ENCODE measurements around the gene BTN1A1. TPM values are rescaled to one million over a fixed set of nuclear protein-coding genes. Genes with fewer than 3 reads are reported as not detected.

The BTN1A1 gene
- total and polyA plus RNA-seq, 4 donors = 0.06 to 0.26 (median 0.06) TPM; not detected in 1

DNA sequence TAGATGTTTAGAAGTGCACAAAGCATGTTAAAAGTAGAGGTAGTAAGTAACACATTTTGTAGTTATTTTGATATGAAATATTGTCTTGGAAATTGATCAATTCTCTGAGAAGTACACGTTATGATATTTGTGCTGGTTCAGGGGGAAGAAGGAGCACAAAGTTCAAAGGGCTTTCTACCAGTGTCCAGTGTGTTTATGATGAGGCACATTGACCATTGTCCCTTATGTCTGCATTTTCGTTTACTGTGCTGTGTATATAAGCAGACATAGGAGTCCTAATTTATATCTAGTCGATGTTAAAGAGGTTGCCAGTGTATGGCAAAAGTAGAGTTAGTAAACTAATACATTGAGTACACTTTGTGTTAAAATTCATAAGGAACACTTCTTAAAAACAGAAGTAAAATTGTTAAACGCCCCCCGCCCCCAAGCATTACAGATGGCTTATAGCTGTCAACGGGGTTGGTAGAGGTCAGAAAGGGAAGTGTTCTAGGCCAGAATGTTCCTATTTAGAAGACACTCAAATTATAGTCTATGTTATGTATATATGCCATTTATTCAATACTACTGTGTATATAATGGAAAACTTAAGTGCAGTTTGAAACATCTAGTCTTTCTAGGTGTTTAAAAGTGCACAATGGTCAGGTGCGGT is 24.7 kb downstream of the BTN1A1 start:
- no peak for ATAC-seq (ENCODE audit: insufficient read depth, low FRiP score)
- 70 to 83% methylated on average over 7 of the region's 7 CpGs for WGBS, 2 donors
- Histone ChIP-seq H3K9ac (ENCODE audit: insufficient read depth in 1 of 2, low read length in 2 of 2) (no peak overlapping the region), H3K4me3 (no peak overlapping the region), H3K27ac (ENCODE audit: low read depth in 1 of 2, low read length in 1 of 2) (no peak overlapping the region), H3K36me3 (ENCODE audit: control insufficient read depth in 4 of 4, insufficient read depth in 4 of 4, low read length in 4 of 4) (no peaks in the 10 kb centered on the region), H3K4me1 (ENCODE audit: control insufficient read depth in 5 of 5, insufficient read depth in 5 of 5, low read length in 5 of 5) (peaks cover 0 to 14% (median 2%) of the 10 kb centered on the region in 5 donors), H3K9me3 (ENCODE audit: control insufficient read depth in 4 of 4, insufficient read depth in 3 of 4, low read length in 3 of 4) (no peaks in the 10 kb centered on the region), H3K27me3 (ENCODE audit: control insufficient read depth in 3 of 3, insufficient read depth in 3 of 3, low read length in 2 of 3) (no peaks in the 10 kb centered on the region)
- no peak for DNase-seq
- TF ChIP-seq, protein P1, sequence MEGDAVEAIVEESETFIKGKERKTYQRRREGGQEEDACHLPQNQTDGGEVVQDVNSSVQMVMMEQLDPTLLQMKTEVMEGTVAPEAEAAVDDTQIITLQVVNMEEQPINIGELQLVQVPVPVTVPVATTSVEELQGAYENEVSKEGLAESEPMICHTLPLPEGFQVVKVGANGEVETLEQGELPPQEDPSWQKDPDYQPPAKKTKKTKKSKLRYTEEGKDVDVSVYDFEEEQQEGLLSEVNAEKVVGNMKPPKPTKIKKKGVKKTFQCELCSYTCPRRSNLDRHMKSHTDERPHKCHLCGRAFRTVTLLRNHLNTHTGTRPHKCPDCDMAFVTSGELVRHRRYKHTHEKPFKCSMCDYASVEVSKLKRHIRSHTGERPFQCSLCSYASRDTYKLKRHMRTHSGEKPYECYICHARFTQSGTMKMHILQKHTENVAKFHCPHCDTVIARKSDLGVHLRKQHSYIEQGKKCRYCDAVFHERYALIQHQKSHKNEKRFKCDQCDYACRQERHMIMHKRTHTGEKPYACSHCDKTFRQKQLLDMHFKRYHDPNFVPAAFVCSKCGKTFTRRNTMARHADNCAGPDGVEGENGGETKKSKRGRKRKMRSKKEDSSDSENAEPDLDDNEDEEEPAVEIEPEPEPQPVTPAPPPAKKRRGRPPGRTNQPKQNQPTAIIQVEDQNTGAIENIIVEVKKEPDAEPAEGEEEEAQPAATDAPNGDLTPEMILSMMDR (IDR thresholded peaks at IDR 0.05; ENCODE audit: control extremely low read depth, extremely low read depth) = no peak

- ATAC-seq (ENCODE audit: insufficient read depth, low FRiP score) (no peak), DNase-seq (no peak)
- H3K4me3 ChIP-seq = no peak overlapping the region
- H3K27me3 ChIP-seq (ENCODE audit: control insufficient read depth in 3 of 3, insufficient read depth in 3 of 3, low read length in 2 of 3) = no peaks in the 10 kb centered on the region
- no peaks in the 10 kb centered on the region for H3K36me3 ChIP-seq (ENCODE audit: control insufficient read depth in 4 of 4, insufficient read depth in 4 of 4, low read length in 4 of 4)
- no peak overlapping the region for H3K9ac ChIP-seq (ENCODE audit: insufficient read depth in 1 of 2, low read length in 2 of 2)
- H3K27ac ChIP-seq (ENCODE audit: low read depth in 1 of 2, low read length in 1 of 2) = no peak overlapping the region
- peaks cover 0 to 9% (median 2%) of the 10 kb centered on the region in 5 donors for H3K4me1 ChIP-seq (ENCODE audit: control insufficient read depth in 5 of 5, insufficient read depth in 5 of 5, low read length in 5 of 5)
- H3K9me3 ChIP-seq (ENCODE audit: control insufficient read depth in 4 of 4, insufficient read depth in 3 of 4, low read length in 3 of 4) = no peaks in the 10 kb centered on the region
- TF ChIP-seq, protein P1 (IDR thresholded peaks at IDR 0.05; ENCODE audit: control extremely low read depth, extremely low read depth) = no peak
- 58 to 59% methylated on average over 2 of the region's 2 CpGs for WGBS, 2 donors
These were observed 25.7 kb downstream of the BTN1A1 start for GRCh38 chr6:26525838-26526237.

DNA sequence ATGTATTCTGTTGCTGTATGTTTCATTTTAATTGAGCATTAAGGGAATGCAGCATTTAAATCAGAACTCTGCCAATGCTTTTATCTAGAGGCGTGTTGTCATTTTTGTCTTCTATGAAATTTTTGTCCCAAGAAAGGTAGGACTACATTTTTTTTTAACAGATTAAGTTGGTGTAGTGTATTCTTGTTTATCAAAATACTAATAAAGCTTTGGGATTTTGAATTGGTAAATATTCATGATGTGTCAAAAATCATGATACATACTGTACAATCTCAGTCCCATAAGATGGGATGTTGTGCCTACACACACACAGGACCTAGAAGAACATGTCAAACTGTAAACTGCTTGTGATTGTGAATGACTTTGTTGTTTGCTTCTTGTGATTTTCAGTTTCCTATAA is 26.8 kb downstream of the BTN1A1 start:
- Histone ChIP-seq H3K36me3 (ENCODE audit: control insufficient read depth in 4 of 4, insufficient read depth in 4 of 4, low read length in 4 of 4) (no peaks in the 10 kb centered on the region), H3K9me3 (ENCODE audit: control insufficient read depth in 4 of 4, insufficient read depth in 3 of 4, low read length in 3 of 4) (no peaks in the 10 kb centered on the region), H3K4me1 (ENCODE audit: control insufficient read depth in 5 of 5, insufficient read depth in 5 of 5, low read length in 5 of 5) (peaks cover 0 to 9% (median 2%) of the 10 kb centered on the region in 5 donors), H3K27me3 (ENCODE audit: control insufficient read depth in 3 of 3, insufficient read depth in 3 of 3, low read length in 2 of 3) (no peaks in the 10 kb centered on the region), H3K4me3 (no peak overlapping the region), H3K9ac (ENCODE audit: insufficient read depth in 1 of 2, low read length in 2 of 2) (no peak overlapping the region), H3K27ac (ENCODE audit: low read depth in 1 of 2, low read length in 1 of 2) (no peak overlapping the region)
- TF ChIP-seq, protein P1 (IDR thresholded peaks at IDR 0.05; ENCODE audit: control extremely low read depth, extremely low read depth) = no peak
- ATAC-seq (ENCODE audit: insufficient read depth, low FRiP score) (no peak), DNase-seq (no peak)
- 97 to 100% methylated on average over 1 of the region's 1 CpG for WGBS, 2 donors

DNA sequence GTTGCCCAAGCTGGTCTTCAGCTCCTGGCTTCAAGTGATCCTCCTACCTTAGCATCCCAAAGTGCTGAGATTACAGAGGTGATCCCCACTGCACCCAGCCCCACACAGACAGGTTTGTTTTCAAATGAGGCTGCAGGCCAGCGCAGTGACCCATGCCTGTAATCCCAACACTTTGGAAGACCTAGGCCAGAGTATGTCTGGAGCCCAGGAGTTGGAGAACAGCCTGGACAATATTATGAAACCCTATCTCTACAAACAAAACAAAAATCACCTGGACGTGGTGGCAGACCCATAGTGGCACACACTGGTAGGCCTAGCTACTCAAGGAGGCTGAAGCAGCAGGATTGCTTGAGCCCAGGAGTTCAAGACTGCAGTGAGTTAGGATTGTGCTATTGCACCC is 30.1 kb downstream of the BTN1A1 start:
- H3K9ac ChIP-seq (ENCODE audit: insufficient read depth in 1 of 2, low read length in 2 of 2) = no peak overlapping the region
- no peak for DNase-seq
- H3K27me3 ChIP-seq (ENCODE audit: control insufficient read depth in 3 of 3, insufficient read depth in 3 of 3, low read length in 2 of 3) = no peaks in the 10 kb centered on the region
- 88 to 98% methylated on average over 2 of the region's 2 CpGs for WGBS, 2 donors
- H3K36me3 ChIP-seq (ENCODE audit: control insufficient read depth in 4 of 4, insufficient read depth in 4 of 4, low read length in 4 of 4) = no peaks in the 10 kb centered on the region
- TF ChIP-seq, protein P1 (IDR thresholded peaks at IDR 0.05; ENCODE audit: control extremely low read depth, extremely low read depth) = no peak
- no peaks in the 10 kb centered on the region for H3K9me3 ChIP-seq (ENCODE audit: control insufficient read depth in 4 of 4, insufficient read depth in 3 of 4, low read length in 3 of 4)
- H3K4me1 ChIP-seq (ENCODE audit: control insufficient read depth in 5 of 5, insufficient read depth in 5 of 5, low read length in 5 of 5) = peaks cover 0 to 9% (median 0%) of the 10 kb centered on the region in 5 donors
- no peak overlapping the region for H3K27ac ChIP-seq (ENCODE audit: low read depth in 1 of 2, low read length in 1 of 2)
- H3K4me3 ChIP-seq = no peak overlapping the region
- ATAC-seq (ENCODE audit: insufficient read depth, low FRiP score) = no peak

All from lung (tissue), 12 donors.